NCI-H1105 treated with DMSO at 0.1 percent for 48 hours (cell line): ENCODE measurements around the gene CCT2.

ENCODE experiments used
- DNase-seq: peaks from one replicate; lab custom pipeline; 2025; lab: John Stamatoyannopoulos, UW

Gene CCT2

DNA sequence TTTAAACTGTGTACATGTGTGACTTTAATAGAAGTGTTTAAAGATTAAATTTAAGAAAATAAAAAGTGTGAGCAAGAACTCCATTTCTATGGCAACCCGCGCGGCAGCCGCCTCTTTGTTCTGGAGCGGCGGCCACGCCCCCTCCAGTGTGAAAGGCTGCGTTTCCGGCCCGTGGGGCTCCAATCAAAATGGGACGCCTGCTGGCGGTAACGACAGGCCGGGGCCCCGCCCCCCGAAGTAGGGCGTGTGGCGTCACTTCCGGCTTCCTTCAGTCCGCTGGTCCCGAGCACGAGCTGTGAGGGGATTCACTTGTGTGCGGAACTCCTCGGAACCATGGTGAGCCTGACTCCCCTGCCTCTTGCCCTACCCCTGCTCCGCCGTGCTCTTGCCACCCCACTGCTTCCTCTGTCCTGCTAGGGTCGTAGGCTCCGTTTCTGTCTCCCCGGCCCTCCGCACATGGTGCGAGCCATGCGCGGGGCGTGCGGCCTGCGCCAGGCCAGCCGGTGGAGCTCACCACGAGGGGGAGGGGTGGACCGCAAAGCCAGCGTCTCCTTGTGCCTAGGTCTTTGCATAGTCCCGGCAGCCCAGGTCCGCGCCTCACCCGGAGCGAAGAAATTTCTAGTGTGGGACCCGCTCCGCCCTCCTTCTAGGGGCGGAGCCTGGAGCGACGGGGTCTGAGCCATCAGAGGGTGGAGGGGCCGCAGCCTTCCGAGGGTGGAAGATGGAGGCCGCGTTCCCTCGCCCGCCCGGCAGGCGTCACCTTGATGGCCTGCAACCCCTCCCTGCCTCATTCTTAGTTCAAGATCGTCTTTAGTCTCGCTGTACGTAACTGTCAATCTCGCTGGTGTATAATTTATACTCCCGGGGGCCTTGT lies at the start of gene CCT2:
TSS of gene CCT2 (plus strand) at position 271 of the 874 bp plus-strand sequence. CDS start at position 334, 63 bp downstream.
- DNase-seq: peak; percentile 97

DNA sequence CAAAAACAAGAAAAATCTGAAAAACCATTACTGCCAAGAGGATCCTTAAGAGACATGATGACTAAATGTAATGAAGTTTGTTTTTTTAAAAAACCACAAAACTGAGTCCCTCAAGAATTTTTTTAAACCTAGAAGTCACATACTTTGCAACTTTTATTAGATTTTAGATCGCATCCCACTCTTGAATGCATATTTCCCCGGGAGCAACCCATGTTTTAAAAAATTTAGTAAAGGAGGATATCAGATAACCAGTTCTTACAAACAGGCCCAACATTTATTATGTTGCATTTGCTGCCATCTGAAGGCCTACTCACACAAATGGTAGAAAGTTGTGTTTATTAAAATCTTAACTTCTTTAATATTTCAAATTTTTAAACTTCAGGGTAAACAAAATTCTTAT lies 44.3 kb upstream of the CCT2 start:
- DNase-seq: no peak

DNA sequence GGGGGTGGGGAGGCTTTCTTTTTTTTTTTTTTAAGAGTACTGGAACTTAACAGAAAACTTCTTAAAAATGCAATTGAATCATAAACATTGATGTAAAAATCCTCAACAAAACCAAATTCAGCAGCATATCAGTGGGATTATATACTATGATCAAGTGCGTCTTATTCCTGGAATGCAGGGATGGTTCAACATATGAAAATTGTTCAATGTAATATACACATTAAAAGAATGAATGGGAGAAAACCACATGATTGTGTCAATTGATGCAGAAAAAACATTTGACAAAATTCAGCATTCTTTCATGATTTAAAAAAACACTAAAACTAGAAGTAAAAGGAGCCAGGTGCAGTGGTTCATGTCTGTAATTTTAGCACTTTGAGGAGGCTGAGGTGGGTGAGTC lies 41.2 kb upstream of the CCT2 start:
- no peak for DNase-seq

DNA sequence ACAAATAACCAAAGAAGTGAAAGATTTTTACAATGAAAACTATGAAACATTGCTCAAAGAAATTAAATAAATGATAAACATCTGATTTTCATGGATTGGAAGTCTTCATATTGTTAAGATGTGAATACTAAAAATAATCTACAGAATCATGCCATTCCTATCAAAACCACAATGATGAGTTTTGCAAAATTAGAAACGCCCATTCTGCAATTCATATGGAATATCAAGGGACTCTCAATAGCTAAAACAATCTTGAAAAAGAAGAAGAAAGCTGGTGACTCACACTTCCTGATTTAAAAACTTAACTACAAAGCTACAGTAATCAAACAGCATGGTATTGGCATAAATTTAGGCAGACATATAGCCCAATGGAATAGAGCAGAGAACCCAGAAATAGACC lies 40.2 kb upstream of the CCT2 start:
- no peak for DNase-seq

DNA sequence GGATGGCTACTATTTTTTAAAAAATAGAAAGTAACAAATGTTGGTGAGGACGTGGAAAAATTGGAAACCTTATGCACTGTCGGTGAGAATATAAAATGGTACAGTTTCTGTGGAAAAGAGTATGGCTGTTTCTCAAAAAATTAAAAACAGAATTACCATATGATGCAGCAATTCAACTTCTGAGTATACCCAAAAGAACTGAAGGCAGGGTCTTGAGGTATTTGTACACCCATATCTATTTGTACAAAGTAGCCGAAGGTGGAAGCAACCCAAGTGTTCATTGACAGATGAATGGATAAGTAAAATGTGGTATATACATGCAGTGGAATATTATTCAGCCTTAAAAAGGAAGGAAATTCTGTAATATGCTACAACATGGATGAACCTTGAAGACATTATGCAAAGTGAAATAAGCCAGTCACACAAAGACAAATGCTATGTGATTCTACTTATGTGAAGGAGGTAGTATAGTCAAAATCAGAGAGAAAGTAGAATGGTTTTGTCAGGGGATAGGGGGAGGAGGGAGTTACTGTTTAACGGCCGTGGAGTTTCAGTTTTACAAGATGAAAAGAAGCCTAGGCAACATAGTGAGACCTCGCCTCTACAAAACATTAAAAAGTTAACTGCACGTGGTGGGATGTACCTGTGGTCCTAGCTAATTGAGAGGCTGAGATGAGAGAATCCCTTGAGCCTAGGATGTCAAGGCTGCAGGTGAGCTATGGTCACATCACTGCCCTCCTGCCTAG lies 38.4 kb upstream of the CCT2 start:
- DNase-seq: no peak

DNA sequence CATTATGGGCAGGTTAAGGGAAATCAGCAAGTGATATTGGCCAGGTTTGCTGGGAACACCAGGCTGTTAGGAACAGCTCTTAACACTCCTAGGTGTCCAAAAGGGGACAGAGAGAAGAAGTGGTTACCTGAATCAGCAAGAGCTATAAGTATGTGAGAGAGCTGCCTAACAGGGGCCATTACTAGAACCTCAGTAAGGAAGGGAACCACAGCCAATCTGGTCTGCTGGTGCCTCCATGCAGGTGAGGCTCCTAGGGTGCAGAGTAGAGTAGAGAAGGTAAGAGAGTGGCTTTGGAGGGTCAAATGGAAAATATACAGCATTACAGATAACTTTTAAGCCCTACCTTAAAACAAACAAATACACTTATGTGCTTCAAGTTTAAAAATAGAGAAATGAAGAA lies 36.6 kb upstream of the CCT2 start:
- no peak for DNase-seq

DNA sequence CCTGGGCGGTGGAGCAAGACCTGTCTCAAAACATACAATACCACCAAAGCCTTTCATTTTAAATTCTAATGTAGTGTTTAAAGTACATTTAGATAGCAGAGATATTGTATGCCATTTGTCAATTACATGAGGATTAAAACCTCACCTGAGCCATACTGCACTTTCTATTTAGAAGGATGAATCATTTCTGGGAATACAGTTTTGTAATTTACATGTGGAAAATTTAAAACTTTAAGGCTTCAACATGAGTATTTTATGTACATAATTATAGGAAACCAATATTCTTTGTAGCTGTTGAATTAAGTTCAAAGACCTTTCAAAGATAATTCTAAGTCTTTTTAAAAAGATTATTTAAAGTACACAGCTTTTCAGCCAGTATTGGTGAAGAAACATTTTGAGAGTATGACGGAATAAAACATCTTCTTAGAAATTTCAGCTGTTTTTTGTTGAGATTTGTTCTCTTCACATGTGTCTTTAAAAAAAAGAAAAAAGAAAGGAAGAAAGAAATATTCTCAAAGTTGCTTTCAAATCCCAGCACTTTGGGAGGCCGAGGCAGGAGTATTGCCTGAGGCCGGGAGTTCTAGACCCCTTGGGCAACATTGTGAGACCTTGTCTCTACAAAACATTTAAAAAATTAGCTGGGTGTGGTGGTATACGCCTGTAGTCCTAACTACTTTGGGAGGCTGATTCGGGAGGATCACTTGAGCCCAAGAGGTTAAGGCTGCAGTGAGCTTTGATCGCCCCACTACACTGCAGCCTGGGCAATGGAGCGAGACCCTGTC lies 34.5 kb upstream of the CCT2 start:
- no peak for DNase-seq

DNA sequence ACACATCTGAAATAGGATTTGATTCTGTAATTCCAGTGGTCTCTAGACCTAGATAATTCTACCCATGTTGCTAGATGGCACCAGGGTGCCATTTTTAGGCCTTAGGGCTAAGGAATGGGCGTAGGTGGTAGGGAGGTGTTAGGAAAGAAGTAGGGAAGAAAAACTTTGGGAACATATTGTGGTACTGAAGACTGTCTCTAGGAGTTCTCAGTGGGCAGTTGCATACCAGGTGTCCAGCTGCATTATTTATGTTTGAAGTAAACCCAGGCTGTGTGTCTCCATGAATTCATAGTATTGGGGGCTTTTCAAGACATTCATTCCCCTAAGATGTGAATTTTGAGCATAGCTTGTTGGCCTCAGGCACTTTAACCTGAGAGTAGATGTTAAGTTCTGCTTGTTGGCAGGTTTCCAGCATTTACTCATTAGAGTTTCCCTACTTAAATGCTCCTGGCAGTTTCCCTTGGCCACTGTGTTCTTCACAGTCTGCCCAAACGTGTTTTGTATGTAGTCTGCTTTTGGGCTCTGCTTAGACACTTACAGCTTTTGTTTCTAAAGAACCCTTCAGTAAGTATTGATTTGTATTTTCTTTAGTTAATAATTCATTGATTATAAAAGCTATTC lies 31.5 kb upstream of the CCT2 start:
- peak; percentile 93 for DNase-seq

DNA sequence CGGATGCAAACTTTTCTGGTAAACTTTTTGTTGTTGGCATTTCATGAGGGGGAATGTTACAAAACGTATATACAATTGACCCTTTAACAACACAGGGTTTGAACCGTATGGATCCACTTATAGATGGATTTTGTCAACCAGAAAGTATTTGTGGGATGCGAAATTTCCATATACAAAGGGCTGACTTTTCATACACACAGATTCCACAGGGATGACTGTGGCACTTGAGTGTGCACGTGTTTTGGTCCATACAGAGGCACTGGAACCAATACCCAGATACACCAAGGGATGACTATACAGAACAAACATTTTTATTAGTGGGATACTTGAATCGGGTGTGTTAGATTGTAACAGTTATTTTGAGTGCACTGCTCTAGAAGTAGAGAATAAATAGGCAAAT lies 29.8 kb upstream of the CCT2 start:
- DNase-seq: no peak

DNA sequence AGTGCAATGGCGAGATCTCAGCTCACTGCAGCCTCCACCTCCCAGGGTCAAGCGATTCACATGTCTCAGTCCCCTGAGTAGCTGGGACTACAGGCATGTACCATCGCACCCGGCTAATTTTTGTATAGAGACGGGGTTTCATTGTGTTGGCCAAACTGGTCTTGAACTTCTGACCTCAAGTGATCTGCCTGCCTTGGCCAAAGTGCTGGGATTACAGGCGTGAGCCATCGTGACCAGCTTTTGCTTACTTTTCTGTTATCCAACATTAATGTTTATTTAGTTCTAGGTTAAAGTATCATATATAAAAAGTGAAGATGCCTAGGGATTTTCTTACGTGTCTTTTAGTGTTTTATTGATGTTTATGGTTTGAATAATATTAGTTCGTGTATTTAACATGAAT lies 28.9 kb upstream of the CCT2 start:
- no peak for DNase-seq

DNA sequence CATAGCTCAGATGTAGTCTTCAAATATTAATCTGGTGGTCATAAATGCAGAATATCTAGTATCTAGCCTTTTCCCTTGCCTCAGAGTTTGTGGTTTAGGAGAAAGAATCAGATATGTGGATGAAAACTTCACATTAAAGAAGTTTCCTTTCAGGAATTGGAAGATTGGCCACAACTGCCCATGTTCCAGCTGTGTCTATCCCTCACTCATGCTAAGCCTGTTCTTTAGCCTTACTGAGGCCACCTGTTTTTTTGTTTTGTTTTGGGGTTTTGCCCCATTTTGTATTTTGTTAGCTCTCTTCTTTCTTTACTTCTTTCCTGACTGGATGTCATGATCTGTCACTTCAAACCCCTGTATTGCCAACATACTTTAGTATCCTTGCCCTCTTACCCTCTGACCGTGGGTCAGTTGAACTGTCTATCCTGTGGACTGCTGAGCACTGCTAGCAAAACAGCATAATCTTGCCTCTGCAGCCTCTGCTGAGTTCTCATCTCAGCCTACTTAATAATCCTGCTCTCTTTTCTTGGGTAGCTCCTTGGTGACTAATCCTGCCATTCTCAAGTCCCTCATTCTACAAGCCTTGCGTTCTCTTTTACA lies 22.0 kb upstream of the CCT2 start:
- no peak for DNase-seq

DNA sequence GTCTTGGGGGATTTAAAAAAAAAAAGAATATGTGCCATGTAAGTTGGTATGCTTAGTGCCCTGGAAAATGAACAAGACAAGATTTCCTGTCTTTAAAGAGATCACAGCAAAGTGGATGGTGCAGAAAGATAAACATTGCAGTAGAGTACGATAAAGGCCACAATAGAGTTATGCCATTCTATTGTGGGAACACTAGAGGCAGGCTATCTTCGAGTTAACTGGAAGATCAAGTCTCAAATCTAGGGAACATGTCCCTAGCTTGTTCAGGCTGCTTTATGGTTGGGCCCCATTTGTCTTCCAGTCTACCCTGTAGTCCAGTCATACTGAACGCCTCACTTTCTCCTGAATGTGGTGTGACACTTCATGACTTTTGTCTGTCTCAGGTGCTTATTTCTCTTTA lies 18.7 kb upstream of the CCT2 start:
- DNase-seq: no peak

DNA sequence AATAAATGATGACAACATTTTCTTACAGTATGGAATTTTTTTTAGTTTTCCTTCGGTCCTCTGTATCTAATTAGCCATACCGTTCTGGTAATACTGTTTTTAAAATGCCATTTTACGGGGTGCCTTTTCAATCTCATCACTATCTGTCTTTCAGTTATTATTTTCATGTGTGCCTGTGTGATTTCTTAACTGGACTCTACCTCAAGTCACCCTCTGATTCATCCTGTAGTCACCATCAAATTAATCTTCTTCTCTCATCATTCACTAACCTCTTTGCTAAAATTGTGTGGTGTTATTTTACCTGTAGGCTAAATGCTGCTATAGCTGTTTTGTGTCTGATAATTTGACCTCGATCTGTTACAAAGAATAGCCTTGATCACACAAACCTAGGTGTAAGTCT lies 16.0 kb upstream of the CCT2 start:
- DNase-seq: no peak

DNA sequence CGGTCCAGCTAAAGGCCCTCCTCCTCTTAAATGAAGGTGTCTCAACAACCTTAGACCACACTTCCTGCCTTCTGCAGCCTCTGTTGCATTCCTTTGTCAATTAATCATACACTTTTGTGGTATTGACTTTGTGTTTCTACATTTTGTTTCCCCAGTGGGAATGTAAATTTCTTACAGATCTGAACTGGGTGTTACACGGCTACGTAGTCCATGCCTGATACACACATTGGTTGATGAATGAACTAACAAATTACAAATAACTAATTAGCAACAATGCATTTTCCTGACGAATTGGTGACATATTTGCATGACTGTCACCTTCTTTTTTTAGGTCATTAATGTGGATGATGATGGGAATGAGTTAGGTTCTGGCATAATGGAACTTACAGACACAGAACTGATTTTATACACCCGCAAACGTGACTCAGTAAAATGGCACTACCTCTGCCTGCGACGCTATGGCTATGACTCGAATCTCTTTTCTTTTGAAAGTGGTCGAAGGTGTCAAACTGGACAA lies 15.2 kb upstream of the CCT2 start:
- DNase-seq: no peak

DNA sequence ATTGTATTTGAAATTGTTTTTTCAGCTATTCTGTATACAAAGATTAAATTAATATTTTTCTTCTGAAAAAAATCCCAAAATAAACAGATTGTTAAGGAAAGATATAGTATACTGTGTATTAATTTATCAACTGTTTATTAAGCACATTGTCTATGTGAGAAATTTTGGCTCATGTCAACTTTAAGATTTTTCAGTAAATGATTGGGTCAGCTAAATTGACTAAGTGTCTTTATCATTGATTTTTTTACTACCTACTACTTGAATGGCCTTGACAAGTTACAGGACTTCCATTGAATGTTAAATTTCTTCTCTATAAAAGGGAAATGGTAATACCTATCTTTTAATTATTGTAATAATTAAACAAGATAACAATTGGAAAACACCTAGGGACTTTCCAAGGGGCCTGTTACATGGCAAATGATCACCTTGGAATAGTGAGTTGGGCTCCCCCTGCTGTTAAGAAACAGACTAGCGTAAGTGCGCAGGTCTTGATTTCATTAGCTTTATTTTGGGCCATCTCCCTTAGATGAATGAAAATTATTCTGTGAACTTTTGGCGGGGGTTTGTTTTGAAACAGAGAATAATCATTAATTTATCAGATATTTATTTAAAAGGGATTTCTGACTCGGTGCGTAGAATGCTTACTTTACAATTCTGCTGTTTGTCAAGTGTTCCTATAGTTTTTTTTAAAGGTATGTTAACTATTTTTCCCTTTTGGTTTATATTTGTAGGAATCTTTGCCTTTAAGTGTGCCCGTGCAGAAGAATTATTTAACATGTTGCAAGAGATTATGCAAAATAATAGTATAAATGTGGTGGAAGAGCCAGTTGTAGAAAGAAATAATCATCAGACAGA lies 14.5 kb upstream of the CCT2 start:
- DNase-seq: peak; percentile 74

DNA sequence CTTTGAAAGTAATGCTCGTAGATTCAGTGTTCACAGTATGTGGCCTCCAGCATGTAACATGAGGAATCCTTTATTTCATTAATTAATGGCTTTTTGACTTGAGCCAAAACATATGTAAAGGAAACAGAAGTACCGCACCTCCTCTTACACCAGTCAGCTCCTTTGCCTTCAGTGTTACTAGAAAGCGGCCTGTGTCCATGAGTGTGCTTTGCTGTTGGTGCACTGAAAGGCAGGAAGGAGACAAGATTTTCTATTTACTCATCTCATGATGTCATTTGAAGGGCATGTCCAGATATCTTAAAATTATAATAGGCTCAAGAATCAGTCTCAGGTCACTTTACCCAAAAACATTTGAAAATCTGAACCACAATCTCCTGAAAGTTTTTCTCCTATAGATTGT lies 9.9 kb upstream of the CCT2 start:
- DNase-seq: no peak

DNA sequence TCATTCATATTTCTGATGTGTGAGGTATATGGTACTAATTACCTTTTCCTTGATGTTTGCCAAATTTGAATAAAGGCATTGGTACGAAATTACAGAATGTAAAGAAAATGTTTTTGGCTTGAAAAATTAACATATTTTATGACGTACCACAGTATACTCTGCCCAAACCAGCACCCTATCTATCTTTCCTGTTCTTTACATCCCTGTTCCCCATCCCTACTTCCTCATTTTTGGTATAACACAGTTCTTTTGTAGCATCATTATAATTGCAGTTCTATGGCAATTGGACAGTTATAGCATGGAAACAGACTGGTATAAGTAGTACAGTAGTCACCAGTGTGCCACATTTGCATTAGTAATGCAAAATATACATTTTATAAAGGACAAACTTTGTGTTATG lies 7.0 kb upstream of the CCT2 start:
- no peak for DNase-seq

DNA sequence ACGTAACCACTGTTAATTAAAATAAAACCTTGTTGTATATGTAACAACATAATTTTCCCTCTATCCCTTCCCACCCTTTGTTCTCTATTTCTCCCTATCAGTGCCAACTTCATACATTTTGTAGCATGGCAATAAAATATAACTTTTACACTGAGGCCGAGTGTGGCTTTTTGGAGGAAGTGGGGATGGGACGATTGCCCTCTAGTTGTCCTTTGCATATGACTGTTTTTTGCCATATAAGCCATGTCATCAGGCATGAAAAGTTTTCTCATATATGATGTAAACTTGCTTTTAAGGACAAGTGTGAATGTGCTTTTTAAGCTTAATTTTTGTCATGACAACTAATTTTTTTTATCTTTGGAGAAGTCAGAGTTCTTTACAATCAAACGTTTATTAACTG lies 6.2 kb upstream of the CCT2 start:
- DNase-seq: no peak

DNA sequence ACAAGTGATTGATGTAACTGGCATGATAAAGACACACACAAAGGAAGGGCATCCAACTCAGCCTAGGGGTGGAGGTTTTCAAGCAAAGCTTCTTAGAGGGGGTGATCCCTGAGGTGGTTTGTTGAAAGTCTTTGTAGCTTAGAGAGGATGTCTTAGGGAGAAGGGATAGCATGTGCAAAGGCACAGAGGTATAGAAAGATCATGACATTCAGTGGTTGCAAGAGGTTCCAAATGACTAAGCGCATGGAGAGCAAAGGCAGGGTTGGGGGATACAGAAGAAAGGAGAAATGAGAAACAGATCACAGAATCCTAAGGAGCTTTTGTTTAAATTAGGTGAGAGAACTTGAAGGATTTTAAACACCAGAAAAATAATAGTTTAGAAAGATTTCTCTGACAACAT lies 5.2 kb upstream of the CCT2 start:
- no peak for DNase-seq

DNA sequence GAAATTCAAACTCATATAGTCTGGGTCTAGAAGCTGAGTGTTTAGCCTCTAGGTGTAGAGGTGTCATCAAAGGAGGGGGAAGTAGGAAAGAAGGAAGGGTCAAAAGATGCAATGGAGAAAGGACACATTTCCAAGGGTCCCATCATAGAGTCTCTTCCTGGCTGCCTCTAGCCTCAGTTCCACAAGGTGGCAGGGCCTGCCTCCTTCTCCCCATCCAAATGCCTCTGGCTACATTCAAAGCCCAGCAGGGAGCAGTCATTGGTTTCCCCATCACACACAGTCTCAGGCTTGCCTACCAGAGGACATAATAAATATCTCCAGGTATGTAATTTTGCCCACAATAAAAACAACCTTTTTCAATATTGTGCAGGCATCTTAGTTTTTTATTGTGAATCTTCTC lies 2.1 kb upstream of the CCT2 start:
- no peak for DNase-seq

DNA sequence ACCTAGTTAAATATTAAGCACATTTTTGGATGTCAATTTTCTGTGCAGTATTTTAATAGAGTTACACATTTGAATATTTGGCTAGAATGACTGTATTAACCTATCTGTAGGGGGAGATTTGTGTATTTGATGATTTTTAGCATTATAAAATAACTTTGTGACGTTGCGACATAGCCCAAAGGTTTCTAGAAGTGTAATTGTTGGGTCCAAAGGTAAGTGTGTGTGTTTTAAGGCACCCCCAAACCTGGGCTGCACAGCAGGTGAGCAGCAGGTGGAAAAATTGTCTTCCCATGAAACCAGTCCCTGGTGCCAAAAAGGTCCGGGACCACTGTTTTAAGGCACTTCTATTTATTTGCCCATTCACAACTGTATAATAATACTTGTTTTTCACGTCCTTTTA lies 3.3 kb downstream of the CCT2 start:
- no peak for DNase-seq
